ENCODE results near the gene BLOC1S3.

BLOC1S3 gene

GRCh38 chr19:45146741-45147205 is 31.8 kb upstream of the BLOC1S3 start:
- WGBS, 2 experiments (ENCODE audit: insufficient coverage in 2 of 2): 95 to 98% methylated on average over 10 to 16 of the region's 18 CpGs
- Histone ChIP-seq H3K27ac (ENCODE audit: low read depth, low read length, severe bottlenecking) (no peak overlapping the region), H3K4me1 (ENCODE audit: control insufficient read depth, insufficient read depth, low read length, poor library complexity, severe bottlenecking) (no peaks in the 10 kb centered on the region), H3K36me3 (ENCODE audit: control insufficient read depth, insufficient read depth, low read length) (peaks cover 43% of the 10 kb centered on the region), H3K4me3 (ENCODE audit: extremely low read depth, insufficient read depth, low read length, poor library complexity, severe bottlenecking) (no peak overlapping the region), H3K9me3 (ENCODE audit: control insufficient read depth, low read length) (no peaks in the 10 kb centered on the region)

GRCh38 chr19:45147835-45148676 is 30.5 kb upstream of the BLOC1S3 start:
- Histone ChIP-seq H3K36me3 (ENCODE audit: control insufficient read depth, insufficient read depth, low read length) (peaks cover 37% of the 10 kb centered on the region), H3K4me1 (ENCODE audit: control insufficient read depth, insufficient read depth, low read length, poor library complexity, severe bottlenecking) (peaks cover 2% of the 10 kb centered on the region), H3K9me3 (ENCODE audit: control insufficient read depth, low read length) (no peaks in the 10 kb centered on the region), H3K27ac (ENCODE audit: low read depth, low read length, severe bottlenecking) (no peak overlapping the region), H3K4me3 (ENCODE audit: extremely low read depth, insufficient read depth, low read length, poor library complexity, severe bottlenecking) (no peak overlapping the region)
- 85 to 88% methylated on average over 14 to 16 of the region's 18 CpGs for WGBS, 2 experiments (ENCODE audit: insufficient coverage in 2 of 2)

- H3K4me1 ChIP-seq (ENCODE audit: control insufficient read depth, insufficient read depth, low read length, poor library complexity, severe bottlenecking): peaks cover 9% of the 10 kb centered on the region
- no peaks in the 10 kb centered on the region for H3K9me3 ChIP-seq (ENCODE audit: control insufficient read depth, low read length)
- peaks cover 27% of the 10 kb centered on the region for H3K36me3 ChIP-seq (ENCODE audit: control insufficient read depth, insufficient read depth, low read length)
- no peak overlapping the region for H3K4me3 ChIP-seq (ENCODE audit: extremely low read depth, insufficient read depth, low read length, poor library complexity, severe bottlenecking)
- H3K27ac ChIP-seq (ENCODE audit: low read depth, low read length, severe bottlenecking): no peak overlapping the region
- 94 to 98% methylated on average over 7 to 9 of the region's 9 CpGs for WGBS, 2 experiments (ENCODE audit: insufficient coverage in 2 of 2)
Measured at GRCh38 chr19:45149129-45149528, 29.5 kb upstream of the BLOC1S3 start.

GRCh38 chr19:45150180-45150579 is 28.4 kb upstream of the BLOC1S3 start:
- Histone ChIP-seq H3K4me1 (ENCODE audit: control insufficient read depth, insufficient read depth, low read length, poor library complexity, severe bottlenecking) (peaks cover 13% of the 10 kb centered on the region), H3K27ac (ENCODE audit: low read depth, low read length, severe bottlenecking) (no peak overlapping the region), H3K9me3 (ENCODE audit: control insufficient read depth, low read length) (no peaks in the 10 kb centered on the region), H3K4me3 (ENCODE audit: extremely low read depth, insufficient read depth, low read length, poor library complexity, severe bottlenecking) (no peak overlapping the region), H3K36me3 (ENCODE audit: control insufficient read depth, insufficient read depth, low read length) (peaks cover 19% of the 10 kb centered on the region)
- 93 to 100% methylated on average over 3 of the region's 4 CpGs for WGBS, 2 experiments (ENCODE audit: insufficient coverage in 2 of 2)

GRCh38 chr19:45150751-45151281 is 27.8 kb upstream of the BLOC1S3 start:
- H3K4me1 ChIP-seq (ENCODE audit: control insufficient read depth, insufficient read depth, low read length, poor library complexity, severe bottlenecking): peaks cover 13% of the 10 kb centered on the region
- 74 to 77% methylated on average over 2 to 3 of the region's 4 CpGs for WGBS, 2 experiments (ENCODE audit: insufficient coverage in 2 of 2)
- no peak overlapping the region for H3K27ac ChIP-seq (ENCODE audit: low read depth, low read length, severe bottlenecking)
- H3K4me3 ChIP-seq (ENCODE audit: extremely low read depth, insufficient read depth, low read length, poor library complexity, severe bottlenecking): no peak overlapping the region
- H3K9me3 ChIP-seq (ENCODE audit: control insufficient read depth, low read length): no peaks in the 10 kb centered on the region
- H3K36me3 ChIP-seq (ENCODE audit: control insufficient read depth, insufficient read depth, low read length): peaks cover 19% of the 10 kb centered on the region

GRCh38 chr19:45151320-45151719 is 27.3 kb upstream of the BLOC1S3 start:
- Histone ChIP-seq H3K27ac (ENCODE audit: low read depth, low read length, severe bottlenecking) (no peak overlapping the region), H3K36me3 (ENCODE audit: control insufficient read depth, insufficient read depth, low read length) (peaks cover 15% of the 10 kb centered on the region), H3K4me3 (ENCODE audit: extremely low read depth, insufficient read depth, low read length, poor library complexity, severe bottlenecking) (no peak overlapping the region), H3K4me1 (ENCODE audit: control insufficient read depth, insufficient read depth, low read length, poor library complexity, severe bottlenecking) (peaks cover 13% of the 10 kb centered on the region), H3K9me3 (ENCODE audit: control insufficient read depth, low read length) (no peaks in the 10 kb centered on the region)
- 93 to 94% methylated on average over 5 of the region's 7 CpGs for WGBS, 2 experiments (ENCODE audit: insufficient coverage in 2 of 2)

GRCh38 chr19:45151821-45152503 is 26.6 kb upstream of the BLOC1S3 start:
- Histone ChIP-seq H3K36me3 (ENCODE audit: control insufficient read depth, insufficient read depth, low read length) (peaks cover 11% of the 10 kb centered on the region), H3K4me3 (ENCODE audit: extremely low read depth, insufficient read depth, low read length, poor library complexity, severe bottlenecking) (no peak overlapping the region), H3K9me3 (ENCODE audit: control insufficient read depth, low read length) (no peaks in the 10 kb centered on the region), H3K4me1 (ENCODE audit: control insufficient read depth, insufficient read depth, low read length, poor library complexity, severe bottlenecking) (peaks cover 13% of the 10 kb centered on the region), H3K27ac (ENCODE audit: low read depth, low read length, severe bottlenecking) (no peak overlapping the region)
- WGBS, 2 experiments (ENCODE audit: insufficient coverage in 2 of 2): 74 to 78% methylated on average over 62 to 64 of the region's 64 CpGs

- peaks cover 13% of the 10 kb centered on the region for H3K4me1 ChIP-seq (ENCODE audit: control insufficient read depth, insufficient read depth, low read length, poor library complexity, severe bottlenecking)
- 56 to 61% methylated on average over 83 to 91 of the region's 91 CpGs for WGBS, 2 experiments (ENCODE audit: insufficient coverage in 2 of 2)
- no peak overlapping the region for H3K27ac ChIP-seq (ENCODE audit: low read depth, low read length, severe bottlenecking)
- no peak overlapping the region for H3K4me3 ChIP-seq (ENCODE audit: extremely low read depth, insufficient read depth, low read length, poor library complexity, severe bottlenecking)
- H3K36me3 ChIP-seq (ENCODE audit: control insufficient read depth, insufficient read depth, low read length): peaks cover 8% of the 10 kb centered on the region
- no peaks in the 10 kb centered on the region for H3K9me3 ChIP-seq (ENCODE audit: control insufficient read depth, low read length)
Measured at GRCh38 chr19:45152504-45153338, 25.9 kb upstream of the BLOC1S3 start.

GRCh38 chr19:45153339-45154063 is 25.1 kb upstream of the BLOC1S3 start:
- Histone ChIP-seq H3K27ac (ENCODE audit: low read depth, low read length, severe bottlenecking) (peak overlapping the region; percentile 67), H3K36me3 (ENCODE audit: control insufficient read depth, insufficient read depth, low read length) (peaks cover 3% of the 10 kb centered on the region), H3K4me1 (ENCODE audit: control insufficient read depth, insufficient read depth, low read length, poor library complexity, severe bottlenecking) (peaks cover 13% of the 10 kb centered on the region), H3K4me3 (ENCODE audit: extremely low read depth, insufficient read depth, low read length, poor library complexity, severe bottlenecking) (peak overlapping the region; percentile 6), H3K9me3 (ENCODE audit: control insufficient read depth, low read length) (no peaks in the 10 kb centered on the region)
- WGBS, 2 experiments (ENCODE audit: insufficient coverage in 2 of 2): 24 to 27% methylated on average over 46 to 57 of the region's 69 CpGs
